NCI-H1105 treated with DMSO at 0.1 percent for 48 hours (cell line): ENCODE data around the gene CASP14.
"Not testable (repeated sequence)": the region's sequence is repeated elsewhere in the genome, so short reads cannot be mapped to it uniquely, and the experiment has no call there.

Experiments
- DNase-seq: peaks from one replicate; lab custom pipeline; 2025; lab: John Stamatoyannopoulos, UW

Gene CASP14

GRCh38 chr19:15048885-15049541 is at the start of gene CASP14:
Gene CASP14 (plus strand): TSS chr19:15049480. CDS start chr19:15052252, 2,772 bp downstream.
- no peak for DNase-seq

GRCh38 chr19:15008308-15008707 is 41.0 kb upstream of the CASP14 start:
- DNase-seq = no peak

GRCh38 chr19:15010501-15011300 is 38.6 kb upstream of the CASP14 start:
- no peak for DNase-seq

GRCh38 chr19:15014579-15014978 is 34.7 kb upstream of the CASP14 start:
- no peak for DNase-seq

GRCh38 chr19:15015946-15016542 is 33.2 kb upstream of the CASP14 start:
- DNase-seq = no peak

GRCh38 chr19:15018836-15019235 is 30.4 kb upstream of the CASP14 start:
- DNase-seq = not testable (repeated sequence)

GRCh38 chr19:15021286-15022007 is 27.8 kb upstream of the CASP14 start:
- DNase-seq = no peak

GRCh38 chr19:15022752-15023151 is 26.5 kb upstream of the CASP14 start:
- no peak for DNase-seq

- peak; percentile 2 for DNase-seq
Measured at GRCh38 chr19:15025217-15025616, 24.1 kb upstream of the CASP14 start.

GRCh38 chr19:15028490-15028889 is 20.8 kb upstream of the CASP14 start:
- no peak for DNase-seq

- no peak for DNase-seq
Measured at GRCh38 chr19:15031675-15032074, 17.6 kb upstream of the CASP14 start.

GRCh38 chr19:15035795-15036311 is 13.4 kb upstream of the CASP14 start:
- DNase-seq = no peak

GRCh38 chr19:15037586-15037985 is 11.7 kb upstream of the CASP14 start:
- DNase-seq = no peak

- DNase-seq = no peak
Measured at GRCh38 chr19:15038294-15038693, 11.0 kb upstream of the CASP14 start.

- DNase-seq = no peak
Measured at GRCh38 chr19:15042003-15042402, 7.3 kb upstream of the CASP14 start.

GRCh38 chr19:15042826-15043225 is 6.5 kb upstream of the CASP14 start:
- no peak for DNase-seq

GRCh38 chr19:15045506-15045905 is 3.8 kb upstream of the CASP14 start:
- no peak for DNase-seq

- DNase-seq = no peak
Measured at GRCh38 chr19:15047680-15048079, 1.6 kb upstream of the CASP14 start.

GRCh38 chr19:15048128-15048527 is 1.2 kb upstream of the CASP14 start:
- no peak for DNase-seq

- DNase-seq = no peak
Measured at GRCh38 chr19:15050639-15051038, 1.4 kb downstream of the CASP14 start.

- DNase-seq = no peak
Measured at GRCh38 chr19:15062036-15062435, 12.8 kb downstream of the CASP14 start.

GRCh38 chr19:15070386-15070785 is 21.1 kb downstream of the CASP14 start:
- not testable (repeated sequence) for DNase-seq
